GM23248 (cell line): Measurements from ENCODE around the gene OR7G3. TPM values are rescaled to one million over a fixed set of nuclear protein-coding genes. Genes with fewer than 3 reads are reported as not detected.

ENCODE experiments used
- DNase-seq: peaks from one replicate; pipeline ENCODE4 v3.0.0-alpha.2; 2015
- H2AFZ ChIP-seq: fragments of 200-600 bp; sonication (generic); 2 replicates; pipeline ENCODE4 v1.6.1; 2016; ENCODE audit warnings: antibody characterized with exemption
- H3F3A ChIP-seq: fragments of 200-600 bp; sonication (generic); 2 replicates; pipeline ENCODE4 v1.6.1; 2016; ENCODE audit warnings: mild to moderate bottlenecking, antibody characterized with exemption, mixed run types; ENCODE audit not compliant: insufficient read depth
- H3K27ac ChIP-seq: fragments of 200-600 bp; sonication (generic); 2 replicates; pipeline ENCODE4 v1.5.1; 2016; ENCODE audit warnings: mild to moderate bottlenecking
- H3K27me3 ChIP-seq: fragments of 200-600 bp; sonication (generic); replicated peaks from 2 replicates; pipeline ENCODE4 v1.6.1; 2016; ENCODE audit warnings: mild to moderate bottlenecking; ENCODE audit not compliant: insufficient read depth
- H3K36me3 ChIP-seq: fragments of 200-600 bp; sonication (generic); 2 replicates; pipeline ENCODE4 v1.6.1; 2016; ENCODE audit warnings: low read depth, mild to moderate bottlenecking
- H3K4me1 ChIP-seq: fragments of 200-600 bp; sonication (generic); 2 replicates; pipeline ENCODE4 v1.6.1; 2016; ENCODE audit warnings: mild to moderate bottlenecking; ENCODE audit not compliant: insufficient read depth
- H3K4me2 ChIP-seq: fragments of 200-600 bp; sonication (generic); one replicate; pipeline ENCODE4 v1.6.1; 2016; ENCODE audit warnings: mild to moderate bottlenecking; ENCODE audit not compliant: unreplicated experiment
- H3K4me3 ChIP-seq: fragments of 200-600 bp; sonication (generic); 2 replicates; pipeline ENCODE4 v1.5.1; 2016; ENCODE audit warnings: mild to moderate bottlenecking
- H3K79me2 ChIP-seq: fragments of 200-600 bp; sonication (generic); 2 replicates; pipeline ENCODE4 v1.6.1; 2016; ENCODE audit warnings: mild to moderate bottlenecking; ENCODE audit not compliant: insufficient read depth
- H3K9ac ChIP-seq: fragments of 200-600 bp; sonication (generic); 2 replicates; pipeline ENCODE4 v1.6.1; 2016; ENCODE audit warnings: mild to moderate bottlenecking
- H3K9me2 ChIP-seq: fragments of 200-600 bp; sonication (generic); 2 replicates; pipeline ENCODE4 v1.6.1; 2016; ENCODE audit warnings: mixed run types, mild to moderate bottlenecking, moderate library complexity; ENCODE audit not compliant: insufficient read depth
- H3K9me3 ChIP-seq: fragments of 200-600 bp; sonication (generic); one replicate; pipeline ENCODE4 v1.6.1; 2017; ENCODE audit warnings: low read depth
- H4K20me1 ChIP-seq: fragments of 200-600 bp; sonication (generic); 2 replicates; pipeline ENCODE4 v1.6.0; 2016; ENCODE audit not compliant: insufficient read depth
- EZH2 ChIP-seq: fragments of 200-600 bp; sonication (generic); IDR thresholded peaks from 2 replicates; pipeline ENCODE4 v1.6.1; 2018; ENCODE audit warnings: antibody characterized with exemption, mild to moderate bottlenecking; ENCODE audit not compliant: insufficient read depth, poor library complexity, severe bottlenecking
- EZH2phosphoT487 ChIP-seq: fragments of 200-600 bp; sonication (generic); IDR thresholded peaks from 2 replicates; pipeline ENCODE4 v1.6.1; 2018; ENCODE audit warnings: antibody characterized with exemption, moderate library complexity, mild to moderate bottlenecking, low read depth; ENCODE audit not compliant: insufficient read depth
- WGBS, 2 experiments: methylation state at CpG; one replicate each; pipeline ENCODE4 v1.1.6; 2015 to 2017; ENCODE audit warnings: low lambda C conversion rate in 2 of 2, low coverage in 1 of 2; ENCODE audit errors: missing lambda C conversion rate in 2 of 2; 5-methylcytosine and 5-hydroxymethylcytosine counted together
- in situ Hi-C: fragments of 300-500 bp; cut with MboI; formaldehyde crosslinking; loops from 2 replicates; pipeline ENCODE4 v1.15.0; 2020
- polyA plus RNA-seq: library from polyadenylated mRNA; unstranded; fragments of >200 nt; fragmentation: Nextera tagmentation; extraction: Ambion mirVana; gene quantifications from 2 replicates; pipeline ENCODE4 v1.2.1, GENCODE V29; 2016
- total RNA-seq: library from RNA; depleted of rRNA; stranded (reverse); fragments of >200 nt; shearing (Covaris generic); gene quantifications from 2 replicates; pipeline ENCODE4 v1.2.3, GENCODE V29; 2014; rRNA removed

Gene OR7G3
- total RNA-seq: not detected in 2 replicates
- polyA plus RNA-seq: not detected in 2 replicates

DNA sequence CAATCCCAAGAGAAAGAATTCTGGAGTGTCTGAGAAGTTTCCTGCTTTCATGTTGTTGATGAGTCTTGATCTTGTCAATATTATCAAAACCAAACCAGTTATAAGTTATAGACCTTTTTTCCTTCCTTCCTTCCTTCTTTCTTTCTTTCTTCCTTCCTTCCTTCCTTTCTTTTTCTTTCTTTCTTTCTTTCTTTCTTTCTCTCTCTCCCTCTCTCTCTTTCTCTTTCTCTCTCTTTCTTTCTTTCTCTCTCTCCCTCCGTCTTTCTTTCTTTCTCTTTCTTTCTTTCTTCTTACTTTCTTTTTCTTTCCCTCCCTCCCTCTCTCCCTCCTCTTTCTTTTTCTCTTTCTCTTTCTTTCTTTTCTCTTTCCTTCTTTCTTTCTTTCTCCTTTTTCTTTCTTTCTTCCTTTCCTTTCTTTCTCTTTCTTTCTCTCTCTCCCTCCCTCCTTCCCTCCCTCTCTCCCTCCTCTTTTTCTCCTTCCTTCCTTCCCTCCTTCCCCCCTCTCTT, at the start of gene OR7G3:
OR7G3 (minus strand) TSS at position 51 of the 506 bp plus-strand sequence; CDS start at position 51, 0 bp downstream.
- in situ Hi-C loops: no loop called here
- no peaks in the 10 kb centered on the region for H3K79me2 ChIP-seq
- no peak within 1 kb of the TSS for H3K4me3 ChIP-seq
- H3K9ac ChIP-seq: no peak within 1 kb of the TSS
- TF ChIP-seq EZH2phosphoT487 (no peak), EZH2 (no peak)
- no peaks in the 10 kb centered on the region for H3K9me3 ChIP-seq
- H3K4me2 ChIP-seq: no peak within 1 kb of the TSS
- no peaks in the 10 kb centered on the region for H3K27me3 ChIP-seq
- no peaks in the 10 kb centered on the region for H4K20me1 ChIP-seq
- H3K4me1 ChIP-seq: no peaks in the 10 kb centered on the region
- WGBS, 2 experiments: 10% methylated on average over 1 of the region's 1 CpG; no CpG with 5 or more reads in 1 of the 2 experiments
- DNase-seq: no peak
- H3K9me2 ChIP-seq: no peaks in the 10 kb centered on the region
- H3K36me3 ChIP-seq: no peaks in the 10 kb centered on the region
- no peak within 1 kb of the TSS for H2AFZ ChIP-seq
- H3K27ac ChIP-seq: no peak within 1 kb of the TSS
- no peaks in the 10 kb centered on the region for H3F3A ChIP-seq

- Histone ChIP-seq H3K79me2 (no peaks in the 10 kb centered on the region), H3K36me3 (no peaks in the 10 kb centered on the region), H3K9me2 (no peaks in the 10 kb centered on the region), H3K27ac (no peak overlapping the region), H3F3A (no peaks in the 10 kb centered on the region), H4K20me1 (no peaks in the 10 kb centered on the region), H3K4me2 (no peak overlapping the region), H3K9ac (no peak overlapping the region), H3K4me1 (no peaks in the 10 kb centered on the region), H3K9me3 (no peaks in the 10 kb centered on the region), H3K4me3 (no peak overlapping the region), H2AFZ (no peak overlapping the region), H3K27me3 (no peaks in the 10 kb centered on the region)
- TF ChIP-seq EZH2 (no peak), EZH2phosphoT487 (no peak)
- in situ Hi-C loops: no loop called here
- DNase-seq: no peak
- WGBS, 2 experiments: 52 to 60% methylated on average over 5 of the region's 5 CpGs
Observed at GRCh38 chr19:9175326-9175725, 48.6 kb upstream of the OR7G3 start.

DNA sequence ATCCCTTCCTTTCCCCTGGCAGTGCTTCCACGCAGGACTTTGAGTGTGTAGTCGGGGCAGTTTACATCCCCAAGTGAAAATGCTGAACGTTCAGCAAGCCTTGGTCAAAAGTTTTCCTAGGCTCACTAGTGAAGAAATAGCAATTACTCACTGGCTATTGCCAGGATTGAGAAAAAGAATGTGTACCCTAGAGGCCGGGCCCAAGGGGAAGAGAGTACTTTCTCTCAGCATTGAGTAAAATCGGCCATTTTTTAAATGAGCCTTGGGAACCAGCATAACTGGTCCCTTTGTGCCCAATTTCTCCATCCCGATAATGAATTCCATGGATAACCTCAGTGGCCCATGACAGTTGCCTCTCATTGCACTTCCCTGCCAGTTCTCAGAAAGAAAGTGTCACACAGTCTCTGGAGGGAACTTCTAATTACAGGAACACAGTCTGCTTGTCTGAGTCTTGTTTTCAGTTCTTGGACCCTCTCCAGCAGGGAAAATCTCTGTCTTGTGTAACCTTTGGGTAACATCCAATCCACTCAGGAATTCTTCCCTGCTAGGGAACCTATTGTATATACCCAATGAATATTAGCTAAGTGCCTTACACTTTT, 44.7 kb upstream of the OR7G3 start:
- no peak overlapping the region for H3K27ac ChIP-seq
- H3K27me3 ChIP-seq: no peaks in the 10 kb centered on the region
- no peak overlapping the region for H3K4me2 ChIP-seq
- no peak for DNase-seq
- no peaks in the 10 kb centered on the region for H3K9me3 ChIP-seq
- no peaks in the 10 kb centered on the region for H3F3A ChIP-seq
- H3K9ac ChIP-seq: no peak overlapping the region
- no peak overlapping the region for H2AFZ ChIP-seq
- H3K9me2 ChIP-seq: no peaks in the 10 kb centered on the region
- no peaks in the 10 kb centered on the region for H4K20me1 ChIP-seq
- no peaks in the 10 kb centered on the region for H3K4me1 ChIP-seq
- in situ Hi-C loops: no loop called here
- 71 to 73% methylated on average over 6 of the region's 6 CpGs for WGBS, 2 experiments
- no peak for TF ChIP-seq EZH2phosphoT487
- TF ChIP-seq EZH2: no peak
- no peaks in the 10 kb centered on the region for H3K36me3 ChIP-seq
- H3K4me3 ChIP-seq: no peak overlapping the region
- no peaks in the 10 kb centered on the region for H3K79me2 ChIP-seq

DNA sequence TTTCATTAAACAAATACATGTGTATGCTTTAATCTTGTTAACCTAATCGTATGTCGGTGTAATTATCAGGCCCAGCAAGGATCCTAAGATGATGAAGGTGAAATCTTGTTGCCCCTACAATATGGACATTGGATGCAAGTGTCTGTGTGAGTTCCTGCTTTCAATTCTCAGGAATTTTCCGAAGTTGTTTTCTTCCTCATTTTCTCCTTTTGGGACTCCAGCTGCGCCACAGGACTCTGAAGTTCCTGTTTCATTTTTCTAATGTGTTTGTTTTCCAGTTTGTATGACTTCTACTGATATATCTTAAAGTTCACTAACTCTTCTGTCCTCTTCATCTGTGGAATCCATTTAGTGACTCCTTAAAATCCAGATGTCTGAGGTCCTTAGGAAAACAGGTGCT, 40.1 kb upstream of the OR7G3 start:
- H3K27ac ChIP-seq: no peak overlapping the region
- no peaks in the 10 kb centered on the region for H4K20me1 ChIP-seq
- H3K4me2 ChIP-seq: no peak overlapping the region
- in situ Hi-C loops: no loop called here
- H3K27me3 ChIP-seq: no peaks in the 10 kb centered on the region
- TF ChIP-seq EZH2phosphoT487 (no peak), EZH2 (no peak)
- WGBS, 2 experiments: 94 to 99% methylated on average over 4 of the region's 4 CpGs
- H3F3A ChIP-seq: no peaks in the 10 kb centered on the region
- H3K36me3 ChIP-seq: peaks cover 20% of the 10 kb centered on the region
- DNase-seq: no peak
- no peak overlapping the region for H3K4me3 ChIP-seq
- no peaks in the 10 kb centered on the region for H3K9me3 ChIP-seq
- no peaks in the 10 kb centered on the region for H3K79me2 ChIP-seq
- H3K9me2 ChIP-seq: no peaks in the 10 kb centered on the region
- no peak overlapping the region for H3K9ac ChIP-seq
- H3K4me1 ChIP-seq: no peaks in the 10 kb centered on the region
- H2AFZ ChIP-seq: no peak overlapping the region
